Measurements from ENCODE around the gene MIA2. TPM values are rescaled to one million over a fixed set of nuclear protein-coding genes. Genes with fewer than 3 reads are reported as not detected.
A peak's percentile ranks its signal among the peaks of the same experiment; 100 is the strongest.

Gene MIA2
- total RNA-seq, 2 donors from 2014 or later, result 16.9 to 20.2 TPM

DNA sequence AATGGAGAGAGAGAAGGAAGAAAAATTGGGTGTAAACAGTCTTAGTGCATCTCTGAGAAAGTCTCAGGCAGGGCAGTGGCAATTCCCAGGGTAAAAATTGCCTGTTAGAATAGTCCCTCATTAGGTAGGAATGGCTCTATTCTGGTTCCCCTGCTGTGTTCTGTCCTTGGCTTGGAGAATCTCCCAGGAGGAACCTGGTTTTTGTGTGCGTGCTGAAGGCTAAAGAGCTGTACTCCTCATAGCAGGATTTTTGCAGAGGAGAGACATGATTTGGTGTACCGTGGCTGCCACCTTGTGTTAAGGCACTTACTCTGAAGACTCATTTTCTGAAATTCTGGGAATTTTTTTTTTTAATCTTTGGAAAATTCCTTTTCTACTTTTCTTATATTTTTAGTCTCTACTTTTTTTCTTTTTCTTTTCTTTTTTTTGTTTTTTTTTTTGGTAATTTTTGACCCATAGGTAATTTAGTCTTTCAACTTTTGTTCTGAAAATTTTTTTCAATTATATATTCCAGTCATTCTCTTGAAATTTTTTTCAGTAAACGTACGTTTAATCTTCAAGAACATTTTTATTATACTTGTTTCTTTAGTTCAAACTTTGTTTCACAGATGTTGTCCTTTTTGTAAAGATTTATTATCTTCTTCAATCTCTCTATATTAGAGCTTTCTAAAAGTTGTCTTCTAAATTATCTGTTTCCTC, 134.7 kb downstream of the MIA2 start:
- intact Hi-C loops (cut with DNase I), result loop anchor here in 1 of 2 donors (10.0 kb wide), 1 partner anchor 264 kb away; the partner anchor contains the start of gene SEC23A
- peak; percentile 37 for DNase-seq
- ATAC-seq, result peak; percentile 77 to 78

DNA sequence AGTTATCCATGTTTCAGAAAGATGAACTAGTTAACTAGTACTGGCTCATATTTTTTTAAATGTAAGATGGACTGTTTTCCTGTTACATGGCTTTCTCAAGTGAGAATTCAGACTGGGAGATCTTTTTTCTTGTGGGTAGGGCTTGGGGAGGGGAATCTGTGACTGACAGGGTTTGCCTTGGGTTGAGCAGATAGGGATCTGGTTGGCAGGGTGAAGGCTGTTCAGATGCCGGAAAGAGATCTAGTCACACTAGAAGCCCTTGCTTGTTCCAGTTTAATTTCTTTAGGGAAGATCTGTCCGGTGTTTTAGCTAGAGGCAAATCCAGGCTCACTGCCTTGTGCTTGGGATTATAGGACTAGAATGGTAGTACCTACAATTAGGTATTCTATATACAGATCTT, 135.3 kb downstream of the MIA2 start:
- intact Hi-C loops (cut with DNase I), result loop anchor here in 1 of 2 donors (10.0 kb wide), 1 partner anchor 264 kb away; the partner anchor contains the start of gene SEC23A
- ATAC-seq (no peak), DNase-seq (no peak)

DNA sequence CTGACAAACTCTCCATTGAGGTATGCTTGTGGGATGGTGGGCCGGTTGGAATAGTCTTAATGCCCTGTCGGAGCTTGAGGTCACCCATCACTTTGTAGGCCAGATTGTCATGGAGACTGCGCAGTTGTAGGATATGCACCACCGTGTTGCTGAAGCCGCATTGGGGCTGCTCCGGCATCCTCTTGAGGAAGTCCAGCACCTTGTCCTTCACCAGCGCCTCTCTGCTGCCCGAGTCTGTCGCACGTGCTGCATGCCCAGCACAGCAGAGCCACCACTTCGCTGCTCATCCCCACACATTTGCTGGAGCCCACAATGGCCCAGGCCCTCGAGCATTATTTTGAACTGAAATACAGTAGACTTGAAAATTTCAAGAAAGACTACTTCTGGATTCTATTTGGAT, 136.7 kb downstream of the MIA2 start:
- DNase-seq (no peak), ATAC-seq (no peak)
- intact Hi-C loops (cut with DNase I), result no loop called here

DNA sequence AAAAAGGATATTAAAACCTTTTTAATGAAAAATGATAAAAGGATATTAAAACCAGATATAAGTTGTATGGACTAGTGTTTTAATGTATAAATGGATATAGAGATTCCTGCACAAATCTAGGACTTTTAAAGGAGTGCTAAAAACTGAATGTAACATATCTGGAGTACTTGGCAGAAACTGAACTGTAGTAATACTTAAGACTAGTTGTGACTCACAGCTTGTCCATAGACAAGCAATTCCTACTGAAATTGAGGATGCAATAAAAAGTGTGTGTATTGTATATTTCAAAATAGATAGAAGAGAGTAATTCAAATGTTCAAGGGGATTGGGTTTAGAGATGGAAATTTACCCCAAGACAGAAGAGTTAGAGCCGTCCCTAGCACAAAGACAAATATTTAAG, 138.9 kb downstream of the MIA2 start:
- intact Hi-C loops (cut with DNase I), result no loop called here
- ATAC-seq, result no peak
- DNase-seq, result no peak

DNA sequence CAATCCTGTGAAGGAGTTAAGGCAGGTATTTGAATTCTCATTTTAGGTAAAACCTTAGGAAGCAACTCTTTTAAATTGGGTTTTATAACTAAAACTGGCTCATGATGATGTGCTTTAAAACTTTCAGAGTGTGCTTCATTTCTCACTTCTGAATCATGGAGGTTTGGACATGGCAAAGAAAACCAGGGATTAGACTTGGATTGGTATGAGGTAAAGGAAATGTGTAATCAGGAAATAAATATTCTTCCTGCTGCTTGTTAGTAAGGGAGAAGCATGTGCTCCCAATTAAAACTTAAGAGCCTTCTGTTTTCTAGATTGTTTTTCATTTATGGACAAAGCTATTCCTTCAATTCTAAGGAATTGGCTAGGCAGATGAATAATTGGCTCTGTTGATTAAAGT, 141.1 kb downstream of the MIA2 start:
- no peak for ATAC-seq
- intact Hi-C loops (cut with DNase I), result no loop called here
- DNase-seq, result no peak

DNA sequence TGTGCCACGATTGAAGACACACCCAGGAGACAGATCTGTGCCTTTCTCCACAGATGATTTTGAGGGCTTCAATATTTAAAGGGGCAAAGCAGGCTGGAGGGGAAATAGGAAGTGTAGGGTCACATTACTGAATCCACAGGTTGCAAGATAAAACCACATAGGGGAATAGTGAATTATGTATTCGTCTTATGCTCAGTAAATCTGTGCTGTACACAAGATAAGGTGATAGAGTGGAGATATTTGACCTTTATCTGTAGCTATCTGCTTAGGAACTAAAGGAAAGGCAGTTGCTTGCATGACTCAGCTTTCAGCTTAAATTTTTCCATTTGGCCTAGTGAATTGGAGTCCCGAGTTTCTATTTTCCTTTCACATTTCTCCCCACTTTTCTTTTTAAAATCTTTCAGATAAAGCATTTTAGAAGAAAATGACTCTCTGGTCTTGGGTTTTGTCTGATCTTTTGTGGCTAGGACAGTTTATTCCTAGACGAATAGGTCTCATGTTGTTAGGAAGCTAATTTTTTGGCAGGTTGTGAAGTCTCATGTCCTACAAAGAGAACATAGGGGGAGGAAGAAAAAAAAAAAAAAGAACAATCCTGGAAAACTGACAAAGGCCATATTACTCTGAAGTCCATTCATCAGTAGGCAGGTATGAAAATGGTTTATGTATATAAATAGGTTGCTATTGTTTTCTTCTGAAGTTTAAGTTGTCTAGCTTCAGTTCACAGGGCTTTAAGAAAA, 143.1 kb downstream of the MIA2 start:
- no peak for DNase-seq
- peak; percentile 15 to 61 for ATAC-seq
- intact Hi-C loops (cut with DNase I), result no loop called here

DNA sequence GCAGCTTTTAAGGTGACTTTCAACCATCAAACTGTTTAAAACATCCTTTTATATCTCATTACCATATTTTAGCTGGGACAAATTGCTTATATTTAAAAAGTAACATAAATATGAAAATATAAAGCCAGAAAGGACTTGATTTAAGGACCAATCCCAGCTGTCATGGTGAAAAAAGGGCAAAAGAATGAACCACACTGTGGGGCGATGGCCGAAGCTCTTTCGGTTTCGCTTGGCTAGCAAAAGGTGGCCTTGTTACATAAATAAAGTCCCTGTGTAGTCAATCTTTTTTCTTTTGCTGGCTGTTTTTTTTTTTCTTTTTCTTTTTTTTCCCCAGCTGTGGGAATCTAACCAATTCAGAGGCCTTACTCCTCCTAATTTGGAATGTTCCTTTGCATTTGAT, 147.7 kb downstream of the MIA2 start:
- intact Hi-C loops (cut with DNase I), result no loop called here
- ATAC-seq (no peak), DNase-seq (no peak)

DNA sequence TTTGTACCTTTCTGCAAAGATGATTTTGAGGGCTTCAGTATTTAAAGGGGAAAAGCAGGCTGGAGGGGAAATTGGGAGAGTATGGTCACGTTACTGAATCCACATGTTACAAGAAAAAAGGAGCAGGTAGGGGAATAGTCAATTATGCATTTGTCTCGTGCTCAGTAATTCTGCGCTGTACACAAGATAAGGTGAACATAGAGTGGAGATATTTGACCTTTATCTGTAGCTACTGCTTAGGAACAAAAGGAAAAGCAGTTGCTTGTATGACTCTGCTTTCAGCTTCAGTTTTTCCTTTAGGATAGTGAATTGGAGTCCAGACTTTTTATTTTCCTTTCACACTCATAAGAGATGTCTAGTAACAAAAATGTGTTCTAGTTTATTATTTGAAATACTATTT, 148.7 kb downstream of the MIA2 start:
- intact Hi-C loops (cut with DNase I), result no loop called here
- no peak for DNase-seq
- no peak for ATAC-seq

DNA sequence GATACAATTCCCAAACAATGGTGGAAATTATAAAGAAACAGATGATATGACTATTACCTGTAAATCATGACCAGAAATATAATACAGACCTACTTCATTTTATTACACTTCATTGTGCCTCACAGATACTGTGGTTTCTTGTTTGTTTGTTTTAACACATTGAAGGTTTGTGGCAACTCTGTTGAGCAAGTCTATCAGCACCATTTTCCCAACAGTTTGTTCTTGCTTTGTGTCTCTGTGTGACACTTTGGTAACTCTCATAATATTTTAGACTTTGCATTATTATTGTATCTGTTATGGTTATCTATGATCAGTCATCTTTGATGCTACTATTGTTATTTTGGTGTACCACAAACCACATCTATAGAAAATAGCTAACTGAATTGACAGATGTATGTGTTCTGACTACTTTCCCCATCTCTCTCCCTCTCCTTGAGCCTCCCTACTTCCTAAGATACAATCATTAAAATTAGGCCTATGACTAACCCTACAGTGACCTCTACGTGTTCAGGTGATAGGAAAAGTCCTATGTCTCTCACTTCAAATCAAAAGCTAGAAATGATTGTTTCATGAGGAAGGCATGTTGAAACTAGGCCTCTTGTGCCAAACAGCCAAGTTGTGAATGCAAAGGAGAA, 149.4 kb downstream of the MIA2 start:
- no peak for DNase-seq
- intact Hi-C loops (cut with DNase I), result no loop called here
- ATAC-seq, result no peak

DNA sequence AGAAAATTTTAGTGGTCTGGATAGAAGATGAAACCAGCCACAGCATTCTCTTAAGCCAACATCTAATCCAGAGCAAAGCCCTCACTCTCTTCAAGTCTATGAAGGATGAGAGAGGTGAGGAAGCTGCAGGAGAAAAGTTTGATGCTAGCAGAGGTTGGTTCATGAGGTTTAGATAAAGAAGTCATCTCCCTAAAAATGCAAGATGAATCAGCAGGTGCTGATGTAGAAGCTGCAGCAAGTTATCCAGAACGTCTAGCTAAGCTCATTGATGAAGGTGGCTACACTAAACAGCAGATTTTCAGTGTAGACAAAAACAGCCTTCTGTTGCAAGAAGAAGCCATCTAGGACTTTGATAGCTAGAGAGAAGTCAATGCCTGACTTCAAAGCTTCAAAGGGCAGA, 150.0 kb downstream of the MIA2 start:
- DNase-seq (no peak), ATAC-seq (no peak)
- intact Hi-C loops (cut with DNase I), result no loop called here

DNA sequence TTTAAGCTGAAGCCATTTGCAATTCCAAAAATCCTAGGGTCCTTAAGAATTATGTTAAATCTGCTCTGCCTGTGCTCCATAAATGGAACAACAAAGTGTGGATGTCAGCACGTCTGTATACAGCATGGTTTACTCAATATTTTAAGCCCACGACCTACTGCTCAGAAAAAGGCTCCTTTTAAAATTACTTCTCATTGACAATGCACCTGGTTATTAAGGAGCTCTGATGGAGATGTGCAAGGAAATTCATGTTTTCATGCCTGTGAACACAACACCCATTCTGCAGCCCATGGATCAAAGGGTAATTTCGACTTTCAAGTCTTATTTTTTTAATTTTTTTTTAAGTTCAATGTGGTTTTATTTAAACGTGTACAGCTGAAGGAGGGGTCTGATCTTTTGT, 150.5 kb downstream of the MIA2 start:
- no peak for ATAC-seq
- no peak for DNase-seq
- intact Hi-C loops (cut with DNase I), result no loop called here

DNA sequence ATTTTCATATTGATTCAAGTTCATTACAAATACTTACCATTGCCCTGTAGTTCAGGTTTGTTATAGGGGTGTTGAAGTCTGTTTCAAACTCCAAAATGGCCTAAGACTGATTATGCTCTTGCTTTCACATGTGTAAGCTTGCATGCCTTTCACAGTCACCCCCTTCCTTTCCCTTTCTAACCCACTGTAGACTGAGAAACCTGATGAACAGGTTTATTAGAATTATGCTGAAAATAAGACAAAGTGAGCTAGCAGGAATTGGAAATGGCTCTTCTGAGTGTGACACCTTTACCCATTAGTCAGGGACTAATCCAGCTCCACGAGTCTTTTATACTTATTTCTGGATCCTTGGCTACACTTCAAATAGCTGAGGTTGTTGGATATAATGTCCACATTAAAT, 159.6 kb downstream of the MIA2 start:
- ATAC-seq, result no peak
- intact Hi-C loops (cut with DNase I), result no loop called here
- no peak for DNase-seq

DNA sequence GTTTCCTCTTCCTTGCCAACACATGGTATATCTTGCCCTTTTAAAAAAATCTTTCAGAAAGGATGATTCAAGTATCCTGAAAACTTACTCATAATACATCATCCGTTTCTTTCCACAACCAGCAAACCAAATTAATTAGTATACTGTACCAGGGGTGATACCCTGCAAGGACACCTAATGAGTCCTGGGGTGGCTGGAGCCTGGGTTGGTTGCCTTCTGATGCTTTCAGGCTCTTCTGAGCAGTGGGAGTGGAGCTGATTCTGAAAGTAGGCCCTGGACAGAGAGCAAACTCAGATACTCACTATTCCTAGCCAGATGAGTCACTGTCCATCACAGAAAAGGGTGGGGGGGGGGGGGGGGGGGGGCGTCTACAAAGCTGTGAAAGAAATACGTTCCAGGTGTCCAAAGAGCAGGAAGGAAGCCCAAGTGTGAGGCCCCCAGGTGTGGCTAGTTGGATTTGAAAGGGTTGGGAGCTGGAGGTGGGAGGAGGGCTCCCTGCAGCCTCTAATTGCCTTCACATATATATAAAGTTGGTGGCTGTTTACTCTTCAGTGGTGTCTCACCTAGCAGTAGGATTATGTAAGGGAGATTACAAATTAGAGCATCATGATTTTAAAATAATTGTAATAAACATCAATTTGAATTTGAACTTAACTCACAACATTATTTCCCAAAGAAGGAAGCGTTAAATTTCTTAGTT, 162.0 kb downstream of the MIA2 start:
- intact Hi-C loops (cut with DNase I), result no loop called here
- DNase-seq (no peak), ATAC-seq (peak; percentile 50 to 68)

DNA sequence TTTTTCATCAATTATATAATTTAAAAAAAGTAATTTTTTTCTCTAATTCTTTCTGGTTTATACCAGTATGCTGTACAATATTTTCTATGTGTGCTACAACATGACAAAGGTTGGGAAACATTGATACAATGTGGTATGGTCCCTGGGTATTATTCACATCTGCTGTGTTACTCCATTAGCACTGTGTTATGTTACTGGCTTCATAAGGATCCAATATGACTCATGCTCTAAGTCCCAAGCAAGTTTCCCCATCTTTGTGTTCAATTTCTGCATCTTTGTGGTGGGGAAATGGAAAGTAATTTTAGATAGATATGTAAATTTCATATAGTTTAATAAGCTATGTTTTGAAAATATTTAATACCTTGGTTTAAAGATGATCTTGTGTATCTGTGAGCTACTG, 162.7 kb downstream of the MIA2 start:
- intact Hi-C loops (cut with DNase I), result no loop called here
- DNase-seq (no peak), ATAC-seq (peak in 1 of 2 donors; percentile 33)

DNA sequence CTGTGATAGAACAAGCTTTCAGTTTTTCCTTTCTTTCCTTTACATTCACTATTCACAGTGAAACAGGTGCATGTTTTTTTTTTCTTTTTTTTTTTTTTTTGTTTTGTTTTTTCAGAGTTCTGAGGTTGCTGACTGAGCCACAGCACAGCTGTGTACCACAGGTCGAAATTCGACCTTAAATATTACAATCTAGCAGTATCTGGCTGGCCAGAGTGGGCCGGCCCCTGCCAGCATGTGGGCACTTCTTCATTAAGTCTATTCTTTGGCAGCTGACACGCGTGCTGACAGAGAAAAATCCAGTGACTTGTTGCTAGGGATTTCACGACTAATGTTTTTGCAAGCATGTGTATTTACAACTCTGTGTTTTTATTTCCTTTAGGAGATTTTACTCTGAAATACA, 164.7 kb downstream of the MIA2 start:
- DNase-seq, result no peak
- intact Hi-C loops (cut with DNase I), result no loop called here

DNA sequence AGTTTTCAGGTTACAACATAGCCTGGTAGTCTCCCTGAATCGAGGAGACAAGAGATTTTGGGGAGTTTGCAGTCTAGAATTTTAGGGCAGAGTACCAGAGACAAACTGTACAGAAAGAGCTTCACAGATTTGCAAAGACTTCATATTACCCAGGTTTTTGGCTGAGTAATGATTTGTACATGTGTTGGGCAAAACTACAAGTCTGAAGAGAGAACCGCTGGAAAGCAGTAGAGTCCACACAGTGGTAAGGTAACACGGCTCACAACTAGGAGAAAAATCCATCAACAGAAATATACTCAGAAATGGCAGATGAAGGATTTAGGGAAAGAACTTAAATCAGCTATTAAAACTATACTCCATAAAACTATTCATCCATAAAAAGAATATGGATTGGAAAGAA, 172.8 kb downstream of the MIA2 start:
- intact Hi-C loops (cut with DNase I), result no loop called here
- DNase-seq (no peak), ATAC-seq (no peak)

More for the DNA sequence above, 164.7 kb downstream of the MIA2 start:
- ATAC-seq, result peak in 1 of 2 donors; percentile 61

DNA sequence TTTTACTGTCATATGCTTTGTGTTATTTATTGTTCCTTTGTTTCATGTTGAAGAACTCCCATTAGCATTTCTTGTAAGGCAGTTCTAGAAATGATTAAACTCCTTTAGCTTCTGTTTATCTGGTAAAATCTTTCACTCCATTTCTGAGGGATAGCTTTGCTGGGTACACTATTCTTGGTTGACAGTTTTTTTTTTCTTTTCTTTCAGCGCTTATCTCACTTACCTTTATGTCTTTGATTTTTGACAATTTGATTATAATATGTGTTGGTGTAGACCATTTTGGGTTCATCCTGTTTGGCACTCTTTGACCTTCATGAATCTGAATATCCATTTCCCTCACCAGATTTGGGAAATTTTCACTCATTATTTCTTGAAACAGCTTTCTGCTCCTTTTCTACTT, 182.4 kb downstream of the MIA2 start:
- intact Hi-C loops (cut with DNase I), result no loop called here
- ATAC-seq (no peak), DNase-seq (no peak)

DNA sequence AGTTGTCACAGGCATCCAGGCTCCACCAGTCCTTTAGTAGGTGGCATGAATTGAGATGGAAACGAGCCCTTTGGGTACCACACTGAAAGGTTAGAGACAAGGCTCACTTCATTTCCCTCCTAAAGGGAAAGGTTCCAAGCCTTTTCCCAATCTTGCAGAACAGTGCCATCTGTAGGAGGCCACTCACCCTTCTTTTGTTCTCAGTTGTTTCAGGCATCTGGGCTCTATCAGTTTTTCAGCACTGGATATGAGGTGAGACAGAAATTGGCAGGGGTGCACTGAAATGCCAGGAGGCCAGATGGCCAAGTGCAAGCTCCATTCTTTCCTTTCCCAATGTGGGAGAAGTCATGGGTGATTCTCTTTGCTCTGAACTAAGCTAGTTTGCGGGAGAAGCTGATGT, 183.3 kb downstream of the MIA2 start:
- ATAC-seq (peak in 1 of 2 donors; percentile 61), DNase-seq (no peak)
- intact Hi-C loops (cut with DNase I), result no loop called here

DNA sequence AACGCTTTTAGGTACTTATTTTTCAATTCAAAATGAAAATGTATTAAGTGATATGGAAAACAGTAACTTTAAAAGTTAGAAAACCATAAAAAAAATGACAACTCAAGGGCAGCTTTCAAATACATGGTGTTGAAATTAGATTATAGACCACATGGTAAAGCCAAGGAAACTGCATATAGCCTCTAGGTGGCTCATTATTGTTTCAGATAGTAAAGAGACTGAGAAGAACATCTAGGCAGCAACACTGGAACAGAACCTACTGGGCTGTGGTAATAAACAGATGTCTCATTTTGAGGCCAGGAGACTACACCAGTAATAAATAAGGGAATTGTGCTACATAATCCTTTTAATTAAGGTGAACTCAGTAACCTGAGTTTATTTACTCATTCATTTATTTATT, 185.6 kb downstream of the MIA2 start:
- DNase-seq (no peak), ATAC-seq (no peak)
- intact Hi-C loops (cut with DNase I), result no loop called here

DNA sequence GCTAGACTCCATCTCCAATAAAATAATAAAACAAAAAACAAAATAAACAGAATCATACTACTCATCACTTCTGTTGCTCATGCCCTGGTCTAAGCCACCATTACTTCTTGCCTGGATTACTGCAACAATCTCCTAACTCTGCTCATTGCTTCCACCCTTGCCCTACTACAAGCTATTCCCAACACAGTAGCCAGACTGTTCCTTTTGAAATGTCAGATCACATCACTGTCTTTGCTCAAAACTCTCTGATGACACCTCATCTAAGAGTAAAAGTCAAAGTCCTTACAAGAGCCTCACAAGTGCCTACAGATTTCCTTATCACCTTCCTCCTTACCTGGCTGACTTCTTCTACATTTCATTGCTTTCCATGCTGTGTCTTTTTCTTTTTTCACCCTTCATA, 188.5 kb downstream of the MIA2 start:
- ATAC-seq, result peak in 1 of 2 donors; percentile 82
- no peak for DNase-seq
- intact Hi-C loops (cut with DNase I), result no loop called here
